PFSK-1 (cell line): ENCODE measurements around the gene PAM16.

Experiments used
- POLR2AphosphoS5 ChIP-seq: IDR thresholded peaks from 2 replicates; pipeline ENCODE4 v1.6.1; 2012; ENCODE audit warnings: low read depth, mild to moderate bottlenecking, control low read depth, low read length, moderate library complexity
- REST ChIP-seq, 2 experiments: IDR thresholded peaks; 2 replicates each; pipeline versions ENCODE4 v1.6.1 to v1.8.0; 2011 to 2012; ENCODE audit warnings: low read depth in 2 of 2, low read length in 2 of 2, control low read depth in 1 of 2, inconsistent platforms in 1 of 2, mild to moderate bottlenecking in 1 of 2, moderate library complexity in 1 of 2; ENCODE audit not compliant: insufficient read depth in 1 of 2
- SIN3A ChIP-seq: IDR thresholded peaks from 2 replicates; pipeline ENCODE4 v1.6.1; 2012; ENCODE audit warnings: mild to moderate bottlenecking, low read length, moderate library complexity, borderline replicate concordance; ENCODE audit not compliant: insufficient read depth
- TAF1 ChIP-seq: IDR thresholded peaks from 2 replicates; pipeline ENCODE4 v1.6.1; 2012; ENCODE audit warnings: low read length, control low read depth, borderline replicate concordance; ENCODE audit not compliant: insufficient read depth

- TF ChIP-seq TAF1, result no peak
- no peak for TF ChIP-seq REST (IDR thresholded peaks at IDR 0.05; ENCODE audit: insufficient read depth in 1 of 2, low read depth in 2 of 2, low read length in 2 of 2)
- TF ChIP-seq POLR2AphosphoS5, result no peak
- no peak for TF ChIP-seq SIN3A
Measured at GRCh38 chr16:4388271-4389021, 37.3 kb upstream of the PAM16 start.
